Stimulated activated CD4-positive, alpha-beta T cell treated with anti-CD3 and anti-CD28 coated beads, Interleukin-12 subunit alpha, Interleukin-12 subunit beta, amount 100 ng/mL, for 4 hours (primary cell): ENCODE results near the gene ACTR1B.
"Not testable (repeated sequence)": the region's sequence is repeated elsewhere in the genome, so short reads cannot be mapped to it uniquely, and the experiment has no call there.

Experiments used
- DNase-seq: peaks from one replicate; pipeline ENCODE4 v3.0.0-alpha.2; 2020

ACTR1B gene

GRCh38 chr2:97663962-97664635, at the start of gene ACTR1B:
TSS of gene ACTR1B (minus strand) at chr2:97664044. CDS start at chr2:97663890, 154 bp downstream.
- DNase-seq, result peak; percentile 97

DNA sequence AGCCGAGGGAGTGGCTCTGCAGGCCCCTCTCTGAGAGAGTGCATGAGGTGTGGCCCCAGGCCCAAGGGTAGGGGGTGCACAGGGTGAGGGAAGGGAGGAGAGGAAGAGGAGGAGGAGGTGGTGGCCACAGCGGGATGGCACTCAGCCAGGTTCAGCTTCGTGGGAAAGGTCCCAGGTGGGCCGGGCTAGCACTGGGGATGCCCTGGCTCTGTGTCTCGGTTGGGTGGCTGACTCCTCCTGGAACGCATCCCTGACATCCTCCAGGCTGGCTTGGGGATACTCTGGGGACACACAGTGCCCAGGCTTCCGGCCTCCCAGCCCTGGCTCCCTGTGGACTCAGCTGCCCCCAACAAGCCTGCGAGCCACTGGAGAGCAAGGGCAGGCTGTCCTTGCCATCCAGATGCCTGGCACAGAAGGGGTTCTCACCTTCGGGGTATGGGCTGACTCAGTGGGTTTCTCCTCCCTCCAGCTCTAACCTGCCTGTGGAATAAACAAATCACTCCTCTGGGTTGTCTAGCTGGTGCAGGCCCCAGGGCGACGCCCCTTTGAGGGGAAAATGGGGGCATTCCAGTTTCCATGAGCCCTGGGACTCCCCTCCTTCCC, 49.0 kb upstream of the ACTR1B start:
- DNase-seq, result peak; percentile 32

- DNase-seq, result not testable (repeated sequence)
These were observed 48.3 kb upstream of the ACTR1B start for GRCh38 chr2:97712175-97712574.

- no peak for DNase-seq
These were observed 47.5 kb upstream of the ACTR1B start for GRCh38 chr2:97711394-97711711.

- DNase-seq, result no peak
These were observed 44.8 kb upstream of the ACTR1B start for GRCh38 chr2:97708608-97709007.

DNA sequence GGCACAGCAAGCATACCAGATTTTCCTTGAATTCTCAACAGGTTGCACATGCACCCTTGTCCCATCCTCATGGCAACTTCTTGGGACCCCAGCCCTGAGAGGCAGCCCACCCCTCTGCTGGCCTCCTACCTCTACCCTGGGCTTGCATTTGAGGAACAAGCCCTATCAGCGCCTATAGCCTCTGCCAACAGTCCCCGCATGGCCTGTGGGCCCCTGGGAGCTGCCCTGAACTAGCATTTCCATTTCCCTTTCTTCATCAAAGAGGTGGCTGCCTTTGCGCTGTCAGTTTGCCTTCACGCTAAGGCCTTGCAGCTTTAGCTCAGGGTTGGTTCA, 44.2 kb upstream of the ACTR1B start:
- DNase-seq, result no peak

- no peak for DNase-seq
These were observed 43.7 kb upstream of the ACTR1B start for GRCh38 chr2:97707362-97708047.

- no peak for DNase-seq
These were observed 43.0 kb upstream of the ACTR1B start for GRCh38 chr2:97706708-97707345.

DNA sequence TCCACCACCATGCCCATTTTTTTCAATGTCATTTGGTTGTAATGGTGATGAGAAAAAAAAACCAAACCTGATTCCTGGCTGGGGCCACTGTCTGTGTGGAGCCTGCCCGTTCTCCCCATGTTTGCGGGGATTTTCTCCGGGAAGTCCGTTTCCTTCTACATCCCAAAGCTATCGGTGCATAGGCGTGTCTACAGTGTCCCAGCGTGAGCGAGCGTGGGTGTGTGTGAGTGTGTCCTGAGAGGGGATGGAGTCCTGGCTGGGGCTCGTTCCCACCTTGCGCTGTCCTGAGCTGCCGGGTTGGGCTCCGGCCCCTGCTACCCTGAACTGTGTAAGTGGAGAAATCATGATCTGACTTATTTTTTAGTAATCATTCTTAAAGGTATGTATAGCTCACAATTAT, 42.3 kb upstream of the ACTR1B start:
- DNase-seq, result no peak

DNA sequence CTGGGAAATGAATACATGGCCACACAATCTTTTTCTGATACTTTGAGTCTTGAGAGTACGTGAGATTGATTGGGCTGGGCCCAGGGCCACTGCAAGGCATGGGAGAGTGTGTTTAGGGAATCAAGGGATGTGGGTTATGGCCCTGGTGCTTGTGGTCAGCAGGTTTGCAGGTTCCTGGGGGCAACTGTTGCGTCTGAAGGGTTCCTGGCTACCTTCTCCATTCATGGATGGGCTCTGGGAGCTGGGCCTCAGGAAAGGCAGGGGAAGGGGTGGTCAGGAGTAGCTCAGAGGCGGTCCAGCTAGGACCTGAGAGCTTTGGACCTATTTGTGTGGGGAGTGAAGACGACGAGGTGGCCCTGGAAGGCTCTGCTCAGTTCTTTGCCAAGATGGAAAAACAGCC, 41.1 kb upstream of the ACTR1B start:
- no peak for DNase-seq

GRCh38 chr2:97703741-97704140, 39.9 kb upstream of the ACTR1B start:
- DNase-seq, result no peak

DNA sequence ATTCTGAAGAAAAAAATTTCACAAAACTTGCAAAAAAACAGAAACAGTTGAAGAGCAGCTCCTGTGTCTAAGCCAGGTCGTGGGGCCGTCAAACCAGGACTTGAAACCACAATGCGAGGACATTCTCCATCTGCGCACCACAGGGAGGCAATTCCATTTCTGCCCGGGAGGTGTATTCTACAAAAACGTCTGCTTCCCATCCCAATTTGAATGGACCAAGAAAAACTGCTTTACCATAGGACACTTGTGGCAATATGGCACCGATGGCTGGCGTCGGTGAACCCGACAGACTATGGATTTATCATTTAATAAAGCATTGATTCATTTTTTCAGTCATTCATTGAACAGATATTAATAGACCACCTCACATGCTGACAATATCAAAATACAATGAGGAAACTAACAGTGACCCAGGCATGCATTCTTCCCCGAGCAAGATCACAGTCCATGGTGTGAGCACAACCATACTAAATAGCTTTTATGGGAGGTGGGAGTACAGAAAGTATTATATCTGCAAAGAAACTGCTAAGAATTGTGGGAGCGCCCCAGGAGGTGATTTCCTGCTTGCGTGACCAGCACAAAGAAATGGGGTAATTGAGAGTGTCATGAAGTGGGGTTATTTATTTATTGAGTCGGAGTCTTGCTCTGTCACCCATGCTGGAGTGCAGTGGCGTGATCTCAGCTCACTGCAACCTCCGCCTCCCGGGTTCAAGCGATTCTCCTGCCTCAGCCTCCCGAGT, 39.1 kb upstream of the ACTR1B start:
- DNase-seq, result no peak

- DNase-seq, result no peak
These were observed 38.1 kb upstream of the ACTR1B start for GRCh38 chr2:97701851-97702465.

- DNase-seq, result no peak
These were observed 37.3 kb upstream of the ACTR1B start for GRCh38 chr2:97701186-97701585.

DNA sequence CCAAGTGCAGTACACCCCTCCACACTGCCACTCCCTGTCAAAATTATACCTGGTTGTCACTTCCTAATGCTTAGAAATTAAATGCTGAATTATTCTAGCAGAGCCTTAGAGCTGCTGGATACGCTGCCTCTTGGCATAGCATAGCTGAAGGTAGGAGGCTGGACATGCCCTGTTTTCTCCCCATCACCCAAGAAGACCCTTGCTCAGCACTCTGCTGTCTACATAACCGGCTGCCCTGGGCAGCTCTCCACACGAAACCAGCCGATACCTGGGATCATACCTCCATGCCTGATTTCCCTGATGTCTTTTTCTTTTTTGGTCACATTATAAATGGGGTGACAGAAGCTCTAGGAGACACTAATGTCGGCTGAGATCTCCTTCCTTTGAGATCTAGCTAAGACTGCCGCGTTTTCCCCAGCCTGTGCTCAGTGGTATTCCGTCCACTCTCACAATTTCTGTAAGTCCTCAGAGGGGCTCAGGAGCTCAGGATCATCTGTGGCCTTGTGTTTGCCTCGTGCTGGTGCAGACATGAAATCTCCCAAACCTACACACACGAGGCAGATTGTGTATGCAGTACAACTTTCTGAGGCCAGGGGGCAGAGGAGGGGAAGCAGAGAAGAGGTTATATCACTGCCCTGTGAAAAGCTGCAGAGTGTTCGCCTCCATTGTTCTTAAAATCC, 36.1 kb upstream of the ACTR1B start:
- peak; percentile 63 for DNase-seq

- no peak for DNase-seq
These were observed 34.7 kb upstream of the ACTR1B start for GRCh38 chr2:97698530-97698929.

- DNase-seq, result peak; percentile 97
These were observed 33.7 kb upstream of the ACTR1B start for GRCh38 chr2:97697252-97698235.

GRCh38 chr2:97695744-97696143, 31.9 kb upstream of the ACTR1B start:
- no peak for DNase-seq

GRCh38 chr2:97693476-97693875, 29.6 kb upstream of the ACTR1B start:
- DNase-seq, result no peak

DNA sequence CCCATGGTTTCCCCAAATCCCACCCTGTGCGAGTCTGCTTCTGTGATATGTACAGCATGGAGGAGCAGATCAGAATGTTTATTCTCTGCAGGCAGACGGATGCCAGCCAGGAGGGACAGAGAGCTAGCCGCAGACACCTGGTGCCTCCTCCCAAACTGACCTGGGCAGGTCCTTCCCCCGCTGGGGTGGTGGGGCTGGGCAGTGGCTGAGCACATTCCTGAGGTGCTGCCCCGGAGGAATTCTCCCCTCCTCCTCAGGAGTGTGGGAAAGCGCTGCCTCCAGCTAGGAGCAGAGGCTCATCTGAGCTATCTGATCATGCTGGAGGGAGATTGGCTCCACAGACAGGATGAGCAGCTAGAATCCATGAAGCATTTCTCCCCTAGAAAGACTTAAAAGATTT, 27.3 kb upstream of the ACTR1B start:
- no peak for DNase-seq
